Spleen (tissue), 11 donors: ENCODE results near the gene RPL10. TPM values are rescaled to one million over a fixed set of nuclear protein-coding genes. Genes with fewer than 3 reads are reported as not detected.
"Not testable (repeated sequence)": the region's sequence is repeated elsewhere in the genome, so short reads cannot be mapped to it uniquely, and the experiment has no call there.

Experiments
- DNase-seq: peaks from one replicate; pipeline ENCODE4 v3.0.0-alpha.2; 2020
- H3K27ac ChIP-seq, 8 donors: fragments of 200-600 bp; sonication (generic) in 7 of 8; 1 replicate in 4 of 8; 2 replicates in 4 of 8; pipeline versions ENCODE4 v1.5.0 to v1.8.0; 2016 to 2021; ENCODE audit warnings: inconsistent platforms in 4 of 8, mild to moderate bottlenecking in 4 of 8, moderate library complexity in 1 of 8
- H3K27me3 ChIP-seq, 7 donors: fragments of 200-600 bp; sonication (generic) in 6 of 7; replicated peaks in 1 of 7; 1 replicate in 4 of 7; 2 replicates in 3 of 7; pipeline versions ENCODE4 v1.5.0 to v1.8.0; 2016 to 2021; ENCODE audit warnings: inconsistent platforms in 3 of 7, mild to moderate bottlenecking in 1 of 7
- H3K36me3 ChIP-seq, 6 donors: fragments of 200-600 bp; sonication (generic) in 5 of 6; 1 replicate in 4 of 6; 2 replicates in 2 of 6; pipeline versions ENCODE4 v1.5.0 to v1.8.0; 2016 to 2021; ENCODE audit warnings: inconsistent platforms in 2 of 6
- H3K4me1 ChIP-seq, 6 donors: fragments of 200-600 bp; sonication (generic) in 5 of 6; 1 replicate in 3 of 6; 2 replicates in 3 of 6; pipeline versions ENCODE4 v1.5.0 to v1.8.0; 2016 to 2021; ENCODE audit warnings: inconsistent platforms in 3 of 6
- H3K4me3 ChIP-seq, 8 donors: fragments of 200-600 bp; sonication (generic) in 7 of 8; 1 replicate in 4 of 8; 2 replicates in 4 of 8; pipeline versions ENCODE4 v1.5.0 to v1.8.0; 2016 to 2021; ENCODE audit warnings: inconsistent platforms in 4 of 8, mild to moderate bottlenecking in 4 of 8, moderate library complexity in 2 of 8
- H3K9me3 ChIP-seq, 8 donors: fragments of 200-600 bp; sonication (generic) in 7 of 8; 1 replicate in 4 of 8; 2 replicates in 4 of 8; pipeline versions ENCODE4 v1.5.0 to v1.8.0; 2016 to 2021; ENCODE audit warnings: inconsistent platforms in 4 of 8
- CTCF ChIP-seq, 11 experiments: fragments of 200-600 bp in 7 of 11; fragments of 450-650 bp in 4 of 11; sonication (generic) in 4 of 11; IDR thresholded peaks in 8 of 11; conservative IDR thresholded peaks in 3 of 11; 1 replicate in 7 of 11; 2 replicates in 4 of 11; pipeline versions ENCODE4 v1.4.0 to v1.8.0; 2016 to 2021; ENCODE audit warnings: antibody characterized with exemption in 11 of 11, inconsistent platforms in 4 of 11, mild to moderate bottlenecking in 1 of 11
- POLR2A ChIP-seq, 3 donors: fragments of 450-650 bp; IDR thresholded peaks; one replicate each; pipeline ENCODE4 v1.5.1; 2017; ENCODE audit warnings: antibody characterized with exemption in 3 of 3, mild to moderate bottlenecking in 1 of 3
- POLR2AphosphoS5 ChIP-seq, 3 donors: sonication (generic); formaldehyde crosslinking; IDR thresholded peaks; one replicate each; pipeline ENCODE4 v1.5.1; 2017; ENCODE audit warnings: antibody characterized with exemption in 3 of 3
- WGBS, 5 donors: extraction: QIAGEN DNeasy Blood & Tissue Kit in 3 of 5; methylation state at CpG; one replicate each; pipeline versions ENCODE4 v1.1.5 to v1.1.7; 2013 to 2018; 5-methylcytosine and 5-hydroxymethylcytosine counted together
- intact Hi-C: fragments of 100-400 bp; cut with DNase I; formaldehyde crosslinking; loops from one replicate; pipeline ENCODE4 v1.15.0; 2023; ENCODE audit warnings: low total_unique reads
- polyA plus RNA-seq, 3 donors: library from polyadenylated mRNA; stranded (reverse); fragments of 200-250 nt; gene quantifications; one replicate each; pipeline ENCODE4 v1.2.1, GENCODE V29; 2013
- total RNA-seq, 7 donors: library from RNA; depleted of rRNA in 3 of 7; stranded (reverse); fragments of >200 nt in 3 of 7; fragmentation: NEBNext Ultra II Directional in 4 of 7; extraction: Animal tissue kit (Norgen Biotek cat#: 25700) in 4 of 7; gene quantifications; one replicate each; pipeline versions ENCODE4 v1.1.0 to v1.2.1, GENCODE V29; 2016 to 2021
- donor health status: healthy with polysubstance abuse.
- donor health status: DM: no; HTN: no; CAD: no; lungs with moderate emphysema.
- donor health status: DM: no; HTN: no; CAD: no.
- donor health status: Bipolar disorder and iron deficiency.
- donor health status: healthy.
- donor health status: DM: no; HTN: no; CAD: no.
- donor health status: DM: yes; HTN: yes; CAD: no.

The RPL10 gene
- total and polyA plus RNA-seq, 10 donors, result 2,711 to 9,324 (median 3,504) TPM

- H3K4me1 ChIP-seq, H3K27me3 ChIP-seq, H3K9me3 ChIP-seq, H3K36me3 ChIP-seq, intact Hi-C loops: not testable (repeated sequence)
- 0 to 21% methylated on average over 11 to 32 of the region's 121 CpGs; no CpG with 5 or more reads in 3 of the 5 donors for WGBS, 5 donors
- H3K27ac ChIP-seq, result peak overlapping the region in 6 of 8 donors; percentile 66 to 90 (median 80)
- TF ChIP-seq POLR2AphosphoS5 (IDR thresholded peaks at IDR 0.05), result peak in 1 of 3 donors; percentile 7
- peak; percentile 80 for DNase-seq
- H3K4me3 ChIP-seq, result peak overlapping the region in 2 of 8 donors; percentile 22 to 58
Measured at GRCh38 chrX:154389812-154390747, 8.1 kb upstream of the RPL10 start.

GRCh38 chrX:154396363-154396762, 1.8 kb upstream of the RPL10 start:
- H3K27me3 ChIP-seq, H3K9me3 ChIP-seq, H3K27ac ChIP-seq, intact Hi-C loops, H3K4me3 ChIP-seq, DNase-seq: not testable (repeated sequence)
- 90 to 97% (median 92%) methylated on average over 12 to 17 of the region's 17 CpGs for WGBS, 5 donors
- H3K4me1 ChIP-seq, result peaks cover 0 to 41% (median 22%) of the 10 kb centered on the region in 6 donors
- peaks cover 0 to 25% (median 16%) of the 10 kb centered on the region in 6 donors for H3K36me3 ChIP-seq

GRCh38 chrX:154396973-154397887, 947 bp upstream of the RPL10 start:
- WGBS, 5 donors, result 5 to 52% (median 20%) methylated on average over 30 to 53 of the region's 53 CpGs
- H3K27me3 ChIP-seq, result no peaks in the 10 kb centered on the region
- intact Hi-C loops, result no loop called here
- H3K36me3 ChIP-seq, result peaks cover 0 to 33% (median 17%) of the 10 kb centered on the region in 6 donors
- H3K27ac ChIP-seq, result peak overlapping the region; percentile 94 to 99 (median 98)
- peak overlapping the region; percentile 6 to 72 (median 57) for H3K4me3 ChIP-seq
- DNase-seq, result peak; percentile 92
- peak; percentile 2 to 30 (median 3) for TF ChIP-seq POLR2AphosphoS5 (IDR thresholded peaks at IDR 0.05)
- TF ChIP-seq CTCF (IDR thresholded peaks at IDR 0.05 in 8 of 11, conservative IDR thresholded peaks at IDR 0.05 in 3 of 11), result no peak
- peak in 1 of 3 donors; percentile 16 for TF ChIP-seq POLR2A (IDR thresholded peaks at IDR 0.05)
- H3K4me1 ChIP-seq, result peaks cover 0 to 47% (median 22%) of the 10 kb centered on the region in 6 donors
- no peaks in the 10 kb centered on the region for H3K9me3 ChIP-seq

GRCh38 chrX:154398668-154399526, 720 bp downstream of the RPL10 start:
- Histone ChIP-seq H3K36me3 (peaks cover 0 to 48% (median 19%) of the 10 kb centered on the region in 6 donors), H3K4me1 (peaks cover 0 to 47% (median 22%) of the 10 kb centered on the region in 6 donors), H3K9me3 (no peaks in the 10 kb centered on the region), H3K27ac (peak overlapping the region; percentile 94 to 99 (median 98)), H3K4me3 (peak overlapping the region; percentile 49 to 72 (median 57)), H3K27me3 (no peaks in the 10 kb centered on the region)
- intact Hi-C loops, result no loop called here
- DNase-seq, result peak; percentile 95
- TF ChIP-seq POLR2AphosphoS5 (IDR thresholded peaks at IDR 0.05) (no peak), CTCF (IDR thresholded peaks at IDR 0.05 in 8 of 11, conservative IDR thresholded peaks at IDR 0.05 in 3 of 11) (peak; percentile 82 to 94 (median 92))
- WGBS, 5 donors, result 1 to 44% (median 4%) methylated on average over 26 to 49 of the region's 49 CpGs
